ENCODE results near the gene LDLRAD3.

Gene LDLRAD3

GRCh38 chr11:36071917-36072500 is 128.1 kb downstream of the LDLRAD3 start:
- in situ Hi-C loops (cut with MboI; ENCODE audit: low sequenced_read_pairs), result no loop called here

DNA sequence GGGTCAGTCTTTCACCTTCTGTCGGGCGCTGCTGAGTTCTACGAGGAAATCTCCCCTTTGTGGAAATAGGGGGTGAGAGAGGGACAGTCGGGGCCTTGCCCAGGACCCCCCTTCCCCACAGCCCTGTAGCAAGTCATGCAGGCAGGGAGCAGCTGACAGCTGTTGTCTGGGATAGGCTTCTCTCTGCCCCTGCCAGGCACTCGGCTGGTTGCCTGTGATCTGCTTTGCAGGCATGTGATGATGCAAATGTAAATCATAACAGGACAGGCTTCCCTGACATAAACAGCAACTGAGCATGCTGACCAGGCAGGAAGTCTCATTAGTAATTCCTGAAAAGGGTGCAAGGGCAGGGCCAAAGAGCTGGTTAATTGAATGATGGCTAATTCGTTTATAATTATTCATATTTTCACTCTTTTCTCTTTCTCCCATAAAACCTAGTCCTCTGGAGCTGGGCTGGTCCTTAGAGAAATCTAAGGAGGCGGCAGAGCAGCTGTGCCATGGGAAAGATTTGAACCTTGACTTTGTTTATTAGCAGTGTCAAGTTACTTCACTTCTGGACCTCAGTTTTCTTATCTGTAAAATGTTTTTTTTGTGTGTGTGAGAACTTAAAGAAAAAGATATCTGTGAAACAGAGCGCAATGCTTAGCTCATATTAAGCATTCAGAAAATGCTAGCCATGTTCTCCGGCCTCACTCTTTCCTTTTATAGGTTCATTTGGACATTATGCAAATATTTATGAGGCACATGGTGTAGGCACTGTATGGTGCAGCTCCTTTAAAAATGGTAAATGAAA is 129.7 kb downstream of the LDLRAD3 start:
- in situ Hi-C loops (cut with MboI; ENCODE audit: low sequenced_read_pairs), result no loop called here

DNA sequence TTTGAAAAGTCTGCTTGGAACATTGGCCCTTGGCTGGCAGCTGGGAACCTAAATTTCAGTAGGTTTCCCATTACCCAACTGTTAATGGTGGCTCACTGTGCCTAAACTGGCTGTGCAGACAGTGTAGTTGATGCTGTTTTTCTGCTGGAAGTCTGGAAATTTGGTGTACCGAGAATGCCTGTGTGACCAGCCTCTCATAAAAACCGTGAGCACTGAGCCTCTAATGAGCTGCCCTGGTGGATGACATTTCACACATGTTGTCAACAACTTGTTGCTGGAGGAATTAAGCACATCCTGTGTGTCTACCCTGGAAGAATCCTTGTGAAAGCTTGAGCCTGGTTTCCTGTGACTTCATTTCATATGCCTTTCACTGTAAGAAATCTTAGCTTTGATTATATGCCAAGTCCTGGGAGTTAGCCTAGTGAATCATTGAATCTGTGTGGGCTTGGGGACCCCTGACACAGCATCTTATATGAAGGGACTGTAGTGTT is 131.1 kb downstream of the LDLRAD3 start:
- in situ Hi-C loops (cut with MboI; ENCODE audit: low sequenced_read_pairs), result no loop called here

DNA sequence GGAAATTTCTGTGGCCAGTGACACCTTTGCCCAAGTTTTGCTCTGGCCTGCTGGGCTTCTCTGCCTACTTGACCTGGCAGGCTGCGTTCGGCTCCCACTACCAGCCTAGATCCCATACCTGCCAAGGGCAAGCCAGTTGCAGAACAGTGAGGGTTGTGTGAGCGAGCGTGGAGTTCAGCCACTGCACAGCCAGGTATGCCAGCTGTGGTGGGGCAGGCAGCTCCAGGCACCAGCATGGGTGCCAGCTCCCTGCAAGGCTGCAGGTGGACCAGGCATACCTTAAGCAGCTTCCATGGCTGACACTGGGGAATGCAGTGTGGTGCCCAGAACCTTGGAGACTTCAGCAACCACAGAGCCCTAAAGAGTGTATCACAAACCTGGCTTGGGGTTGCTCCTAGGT is 133.5 kb downstream of the LDLRAD3 start:
- in situ Hi-C loops (cut with MboI; ENCODE audit: low sequenced_read_pairs), result no loop called here

GRCh38 chr11:36077886-36078685 is 134.2 kb downstream of the LDLRAD3 start:
- in situ Hi-C loops (cut with MboI; ENCODE audit: low sequenced_read_pairs), result no loop called here

- in situ Hi-C loops (cut with MboI; ENCODE audit: low sequenced_read_pairs), result no loop called here
These were observed 134.8 kb downstream of the LDLRAD3 start for GRCh38 chr11:36078686-36079055.

DNA sequence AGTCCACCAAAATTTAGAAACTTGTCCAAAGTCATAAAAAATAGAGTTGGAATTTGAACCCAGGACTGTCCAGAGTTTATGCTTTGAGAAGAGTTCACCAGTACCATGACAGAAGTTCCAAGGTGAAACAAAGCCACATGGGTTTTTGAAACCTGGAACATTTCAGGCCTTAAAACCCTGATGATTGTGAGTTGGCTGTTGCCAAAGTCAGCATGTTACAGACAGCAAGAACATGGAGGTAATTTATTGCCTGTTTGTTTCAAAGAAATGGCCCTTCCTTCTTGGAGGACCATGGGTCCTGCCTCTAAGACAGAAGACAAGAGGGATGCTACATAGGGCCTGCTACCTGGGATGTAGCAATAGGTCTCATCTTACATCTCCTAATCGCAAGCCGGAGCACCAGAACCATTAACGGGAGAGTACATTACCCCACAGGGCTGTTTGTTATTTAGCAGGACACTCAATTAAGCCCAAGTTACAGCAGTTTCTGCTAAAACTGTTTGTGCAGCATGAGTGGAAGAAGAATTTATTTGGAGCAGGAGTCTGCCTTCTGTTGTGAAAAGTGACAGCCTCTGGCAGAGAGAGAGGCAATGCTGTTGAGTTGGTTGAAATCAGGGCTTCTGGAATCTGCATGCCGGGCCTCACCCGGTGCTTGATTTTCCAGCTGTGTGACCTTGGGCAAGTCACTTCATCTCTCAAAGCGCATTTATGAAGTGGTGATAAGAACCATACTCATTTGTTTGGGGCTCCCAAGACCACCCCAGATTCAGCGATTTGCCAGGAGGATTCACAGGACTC is 136.2 kb downstream of the LDLRAD3 start:
- in situ Hi-C loops (cut with MboI; ENCODE audit: low sequenced_read_pairs), result no loop called here

DNA sequence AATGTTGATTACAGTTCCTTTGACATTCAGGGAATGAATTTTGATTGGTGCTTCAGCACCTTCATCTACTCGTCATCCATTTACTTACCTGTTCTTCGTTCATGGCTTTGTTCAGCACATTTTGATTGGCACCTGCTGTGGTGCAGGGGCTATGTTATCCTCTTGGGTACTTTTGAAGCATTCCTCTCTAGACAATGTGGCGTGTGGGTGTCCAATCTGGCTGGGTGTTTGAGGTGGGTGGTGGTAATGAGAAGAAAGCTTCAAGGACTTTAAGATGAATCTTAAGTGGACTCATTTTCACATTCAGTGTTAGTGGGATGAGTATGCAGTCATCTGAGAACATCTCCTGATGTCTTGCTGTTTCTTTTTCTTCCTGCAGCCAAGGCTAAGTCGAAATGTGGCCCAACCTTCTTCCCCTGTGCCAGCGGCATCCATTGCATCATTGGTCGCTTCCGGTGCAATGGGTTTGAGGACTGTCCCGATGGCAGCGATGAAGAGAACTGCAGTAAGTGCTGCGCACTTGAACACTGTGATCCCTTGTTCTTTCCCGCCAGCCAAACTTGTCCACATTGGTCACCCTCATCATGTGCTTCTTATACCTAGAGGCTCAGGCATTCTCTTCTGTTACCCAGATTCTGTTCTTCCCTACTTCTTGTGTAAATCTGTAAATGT is 137.5 kb downstream of the LDLRAD3 start:
- in situ Hi-C loops (cut with MboI; ENCODE audit: low sequenced_read_pairs), result no loop called here

GRCh38 chr11:36086366-36086765 is 142.5 kb downstream of the LDLRAD3 start:
- in situ Hi-C loops (cut with MboI; ENCODE audit: low sequenced_read_pairs), result no loop called here

DNA sequence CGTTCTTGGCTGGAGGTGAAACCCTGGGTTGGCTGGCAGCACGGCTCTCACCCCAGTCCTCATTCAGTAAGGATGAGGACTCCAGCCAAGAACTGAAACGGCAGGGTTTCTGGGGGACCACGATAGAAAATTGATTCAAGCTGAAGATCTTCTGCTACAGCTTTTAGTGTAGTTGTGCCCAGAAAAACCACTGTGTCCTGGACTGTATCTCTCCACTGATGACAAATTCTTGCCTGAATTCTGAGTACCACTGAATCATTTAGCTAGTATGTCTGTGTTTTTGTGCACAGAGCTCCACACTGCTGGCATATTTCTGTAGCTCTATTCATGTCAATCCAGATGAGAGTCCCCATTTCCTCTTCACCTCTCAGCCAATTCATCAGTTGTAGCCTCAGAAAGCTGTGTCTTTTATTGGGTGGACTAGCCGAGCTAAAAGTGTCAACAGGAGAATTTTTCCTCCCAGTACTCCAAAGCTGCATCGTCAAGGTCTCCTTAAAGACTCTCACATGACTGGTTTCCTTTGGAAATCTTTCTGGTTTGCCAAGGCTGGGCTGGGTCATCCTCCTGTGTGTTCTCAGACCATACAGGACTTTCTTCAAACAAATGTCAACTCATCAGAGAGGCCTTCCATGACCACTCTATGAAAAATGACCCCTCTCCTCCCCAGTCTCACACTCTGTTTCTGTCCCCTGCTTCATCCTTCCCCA is 144.6 kb downstream of the LDLRAD3 start:
- in situ Hi-C loops (cut with MboI; ENCODE audit: low sequenced_read_pairs), result no loop called here

GRCh38 chr11:36089920-36090319 is 146.1 kb downstream of the LDLRAD3 start:
- in situ Hi-C loops (cut with MboI; ENCODE audit: low sequenced_read_pairs), result no loop called here

GRCh38 chr11:36090356-36091109 is 146.7 kb downstream of the LDLRAD3 start:
- in situ Hi-C loops (cut with MboI; ENCODE audit: low sequenced_read_pairs), result no loop called here

DNA sequence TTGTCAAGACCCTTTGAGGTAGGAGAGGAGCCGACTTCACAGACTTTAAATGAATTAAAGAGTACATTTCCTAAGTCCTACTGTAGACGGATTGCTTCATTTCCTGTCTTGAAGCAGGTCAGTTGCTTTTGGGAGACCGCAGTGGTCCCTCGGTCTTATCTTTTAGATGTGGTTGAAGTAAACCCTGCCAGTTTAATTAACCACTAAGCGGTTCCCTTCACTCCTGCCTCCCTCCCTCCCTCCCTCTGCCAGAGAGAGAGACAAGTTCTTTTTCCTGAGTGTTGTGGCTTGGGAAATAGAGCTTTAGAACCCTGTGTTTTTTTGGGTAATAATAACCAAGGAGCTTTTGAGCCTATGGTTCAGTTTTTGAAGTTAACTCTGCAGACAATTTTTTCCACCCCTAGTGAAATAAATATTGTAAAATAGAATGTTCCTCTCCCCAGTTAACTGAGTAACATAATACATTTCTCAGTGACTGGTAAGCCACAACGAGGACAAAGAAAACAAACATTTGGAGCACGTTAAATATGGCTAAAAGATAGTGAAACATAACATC is 147.5 kb downstream of the LDLRAD3 start:
- in situ Hi-C loops (cut with MboI; ENCODE audit: low sequenced_read_pairs), result no loop called here

- in situ Hi-C loops (cut with MboI; ENCODE audit: low sequenced_read_pairs), result no loop called here
These were observed 148.6 kb downstream of the LDLRAD3 start for GRCh38 chr11:36092314-36093030.

DNA sequence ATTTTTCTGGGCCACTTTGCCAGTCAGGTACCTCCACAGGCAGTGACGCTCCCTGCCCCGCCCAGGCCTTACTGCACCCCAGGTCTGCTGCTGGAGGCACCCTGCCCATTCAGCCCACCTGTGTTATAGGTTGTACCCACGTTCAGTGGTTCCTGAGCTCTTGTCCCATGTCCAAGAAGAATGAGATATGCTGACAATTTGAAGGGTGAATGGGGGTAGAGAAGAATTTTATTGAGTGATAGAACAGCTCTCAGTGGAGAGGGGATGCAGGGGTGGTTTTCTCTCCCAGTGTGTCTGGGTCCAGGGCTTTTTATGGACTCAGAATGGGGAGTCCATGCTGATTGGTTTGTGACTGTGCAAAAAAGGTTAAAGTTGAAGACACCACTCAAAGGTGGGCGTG is 149.7 kb downstream of the LDLRAD3 start:
- in situ Hi-C loops (cut with MboI; ENCODE audit: low sequenced_read_pairs), result no loop called here

DNA sequence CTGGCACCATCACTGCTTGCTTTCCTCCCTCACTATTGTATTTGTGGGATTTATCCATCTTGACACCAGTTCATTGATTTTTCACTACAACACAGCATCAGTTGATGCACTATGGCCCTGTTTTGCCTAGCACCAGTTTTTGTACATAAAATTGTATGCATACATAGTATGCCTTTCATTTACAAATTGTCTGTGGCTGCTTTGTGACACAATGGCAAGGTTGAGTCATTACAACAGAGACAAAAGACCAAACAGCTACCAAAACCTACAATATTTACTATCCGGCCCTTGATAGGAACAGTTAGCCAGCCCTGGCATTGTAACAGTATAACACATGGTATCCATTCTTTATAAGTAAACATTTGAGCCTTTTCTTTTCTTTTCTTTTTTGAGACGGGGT is 150.3 kb downstream of the LDLRAD3 start:
- in situ Hi-C loops (cut with MboI; ENCODE audit: low sequenced_read_pairs), result no loop called here

GRCh38 chr11:36095716-36096115 is 151.9 kb downstream of the LDLRAD3 start:
- in situ Hi-C loops (cut with MboI; ENCODE audit: low sequenced_read_pairs), result no loop called here

GRCh38 chr11:36097219-36097650 is 153.4 kb downstream of the LDLRAD3 start:
- in situ Hi-C loops (cut with MboI; ENCODE audit: low sequenced_read_pairs), result no loop called here
